Endothelial cell of umbilical vein (primary cell): Measurements from ENCODE around the gene ALDH7A1. TPM values are rescaled to one million over a fixed set of nuclear protein-coding genes. Genes with fewer than 3 reads are reported as not detected.

Experiments used
- BruUV-seq: library from RNA; stranded (reverse); fragments of 400-500 nt; replicated peaks from 2 replicates; lab custom pipeline; 2021; lab: Mats Ljungman, UMichigan
- CTCF ChIA-PET: fragments of 300-600, 350-600 bp; sonication (Branson Sonifier 250); formaldehyde crosslinking; loops from one replicate; lab custom pipeline; 2021; ENCODE audit warnings: antibody characterized with exemption, inconsistent platforms; lab: Charles Lee
- POLR2A ChIA-PET: fragments of 300-600, 350-600 bp; sonication (Branson Sonifier 250); formaldehyde crosslinking; loops from one replicate; lab custom pipeline; 2021; ENCODE audit warnings: antibody characterized with exemption, inconsistent platforms; lab: Charles Lee
- DNase-seq: peaks from one replicate; pipeline ENCODE4 v3.0.0-alpha.2; 2011; ENCODE audit warnings: low read depth, low spot score
- FAIRE-seq: peaks from 2 replicates; lab custom pipeline; 2011; peaks lifted over from hg19 to GRCh38; lab: Jason Lieb, UNC
- H2AFZ ChIP-seq: 2 replicates; pipeline ENCODE4 v1.6.0; 2012; ENCODE audit warnings: low read depth, low read length, control low read depth, inconsistent platforms
- H3K27ac ChIP-seq: 2 replicates; pipeline ENCODE4 v1.5.1; 2011; ENCODE audit warnings: low read depth, mild to moderate bottlenecking, control low read depth, low read length, moderate library complexity; ENCODE audit not compliant: insufficient read depth
- H3K27me3 ChIP-seq, 2 experiments: 2 replicates each; pipeline versions ENCODE4 v1.6.0 to v1.6.1; 2011; ENCODE audit warnings: low read length in 2 of 2, mixed read lengths in 1 of 2; ENCODE audit not compliant: control insufficient read depth in 2 of 2, insufficient read depth in 2 of 2
- H3K36me3 ChIP-seq, 2 experiments: 2 replicates in 1 of 2; 3 replicates in 1 of 2; pipeline ENCODE4 v1.5.1; 2011; ENCODE audit warnings: low read length in 2 of 2, mild to moderate bottlenecking in 1 of 2, moderate library complexity in 1 of 2; ENCODE audit not compliant: control insufficient read depth in 2 of 2, insufficient read depth in 2 of 2; ENCODE audit errors: extremely low read depth in 1 of 2
- H3K4me1 ChIP-seq: 3 replicates; pipeline ENCODE4 v1.5.1; 2011; ENCODE audit warnings: mild to moderate bottlenecking, low read length; ENCODE audit not compliant: control insufficient read depth, insufficient read depth; ENCODE audit errors: extremely low read depth
- H3K4me2 ChIP-seq: 2 replicates; pipeline ENCODE4 v1.6.1; 2011; ENCODE audit warnings: low read length, control low read depth, mixed read lengths; ENCODE audit not compliant: insufficient read depth
- H3K4me3 ChIP-seq, 3 experiments: fragments of 200-600 bp in 1 of 3; sonication (generic), shearing (Covaris generic) in 1 of 3; replicated peaks in 1 of 3; 2 replicates each; pipeline ENCODE4 v1.5.1; 2011 to 2016; ENCODE audit warnings: control low read depth in 3 of 3, low read length in 3 of 3, mild to moderate bottlenecking in 2 of 3, inconsistent platforms in 1 of 3, low read depth in 1 of 3, moderate library complexity in 1 of 3; ENCODE audit not compliant: insufficient read depth in 1 of 3
- H3K79me2 ChIP-seq: 2 replicates; pipeline ENCODE4 v1.6.0; 2012; ENCODE audit warnings: low read length, inconsistent platforms; ENCODE audit not compliant: control insufficient read depth, insufficient read depth
- H3K9ac ChIP-seq: replicated peaks from 2 replicates; pipeline ENCODE3; 2011; ENCODE audit warnings: low read length, control low read depth; ENCODE audit not compliant: insufficient read depth; ENCODE audit errors: extremely low read depth
- H3K9me1 ChIP-seq: replicated peaks from 3 replicates; pipeline ENCODE4 v1.6.0; 2011; ENCODE audit warnings: mild to moderate bottlenecking, low read length; ENCODE audit not compliant: control insufficient read depth, insufficient read depth; ENCODE audit errors: extremely low read depth
- H3K9me3 ChIP-seq: replicated peaks from 2 replicates; pipeline ENCODE4 v1.5.1; 2012; ENCODE audit warnings: low read length, inconsistent platforms; ENCODE audit not compliant: control insufficient read depth, insufficient read depth
- H4K20me1 ChIP-seq: replicated peaks from 2 replicates; pipeline ENCODE3; 2011; ENCODE audit warnings: mild to moderate bottlenecking, low read length; ENCODE audit not compliant: control insufficient read depth, insufficient read depth; ENCODE audit errors: extremely low read depth
- EZH2 ChIP-seq: IDR thresholded peaks from 2 replicates; pipeline ENCODE4 v1.6.1; 2012; ENCODE audit warnings: borderline replicate concordance, low read depth, mild to moderate bottlenecking, moderate library complexity, low read length, inconsistent platforms; ENCODE audit not compliant: severe bottlenecking
- FOS ChIP-seq: IDR thresholded peaks from 2 replicates; pipeline ENCODE4 v1.6.1; 2011; ENCODE audit warnings: mild to moderate bottlenecking, low read length, moderate library complexity, borderline replicate concordance; ENCODE audit not compliant: insufficient read depth
- GATA2 ChIP-seq: IDR thresholded peaks from 2 replicates; pipeline ENCODE4 v1.7.0; 2011; ENCODE audit warnings: low read depth, mild to moderate bottlenecking, moderate library complexity, mixed read lengths, low read length; ENCODE audit not compliant: insufficient read length, insufficient read depth
- JUN ChIP-seq: IDR thresholded peaks from 2 replicates; pipeline ENCODE4 v1.6.1; 2011; ENCODE audit warnings: borderline replicate concordance, low read depth; ENCODE audit not compliant: insufficient read length, insufficient read depth
- MYC ChIP-seq: IDR thresholded peaks from one replicate; pipeline ENCODE4 v1.6.1; 2011; ENCODE audit warnings: mild to moderate bottlenecking, low read depth, low read length
- POLR2A ChIP-seq: IDR thresholded peaks from 2 replicates; pipeline ENCODE4 v1.6.1; 2012; ENCODE audit warnings: low read depth, mild to moderate bottlenecking, control low read depth, low read length
- POLR2AphosphoS5 ChIP-seq: IDR thresholded peaks from 2 replicates; pipeline ENCODE4 v1.6.1; 2012; ENCODE audit warnings: low read depth, mild to moderate bottlenecking, control low read depth, low read length, moderate library complexity; ENCODE audit not compliant: insufficient read depth
- dilution Hi-C: fragments of 300-500 bp; cut with MboI; formaldehyde crosslinking; loops from one replicate; pipeline ENCODE4 v1.15.0; 2019; ENCODE audit warnings: low sequenced_read_pairs; ENCODE audit not compliant: extremely low pct_ligation_motif_present
- intact Hi-C: fragments of 100-400 bp; cut with micrococcal nuclease; formaldehyde crosslinking; loops from one replicate; pipeline ENCODE4 v1.10.0; 2022
- polyA plus RNA-seq, 4 experiments: library from polyadenylated mRNA; depleted of rRNA in 3 of 4; stranded (reverse) in 3 of 4; unstranded in 1 of 4; fragments of >200 nt; gene quantifications; 2 replicates each; pipeline versions ENCODE4 v1.2.1 to v1.2.3, GENCODE V29; 2011 to 2012; ENCODE audit warnings: missing spikeins in 1 of 4
- total RNA-seq: library from RNA; stranded (reverse); gene quantifications from 2 replicates; pipeline ENCODE4 v1.2.3, GENCODE V29; 2021
- TF ChIP-seq, protein P1 (sequence below), 2 donors: IDR thresholded peaks; 1 replicate in 1 of 2; 2 replicates in 1 of 2; pipeline ENCODE4 v1.5.1; 2011; ENCODE audit warnings: low read length in 2 of 2, mild to moderate bottlenecking in 2 of 2, moderate library complexity in 2 of 2, control low read depth in 1 of 2, inconsistent platforms in 1 of 2, low read depth in 1 of 2; ENCODE audit not compliant: insufficient read depth in 1 of 2; ENCODE audit errors: extremely low read depth in 1 of 2
- TF ChIP-seq, protein P2 (sequence below): IDR thresholded peaks from 2 replicates; pipeline ENCODE4 v1.6.1; 2011; ENCODE audit not compliant: insufficient read depth, insufficient read length

ALDH7A1 gene
- total and polyA plus RNA-seq, 2 donors (not counting 3 experiments of a cell fraction or from before 2014, with no cell fraction given), result 43.6 to 103 TPM

DNA sequence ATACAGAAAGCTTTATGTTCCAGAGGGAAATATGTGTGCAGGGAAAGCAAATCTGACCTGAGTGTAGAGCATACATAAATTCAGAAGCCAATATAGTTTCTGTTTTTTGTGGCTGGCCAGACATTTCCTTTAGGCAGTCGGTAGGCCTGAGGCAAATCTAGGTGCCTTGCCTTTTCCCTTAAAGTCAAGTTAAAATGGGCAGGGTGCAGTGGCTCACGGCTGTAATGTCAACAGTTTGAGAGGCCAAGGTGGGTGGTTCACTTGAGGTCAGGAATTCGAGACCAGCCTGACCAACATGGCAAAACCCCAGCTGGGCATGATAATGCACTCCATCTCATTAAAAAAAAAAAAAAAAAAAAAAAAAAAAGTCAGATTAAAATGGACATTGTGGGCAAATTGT is 36.9 kb upstream of the ALDH7A1 start:
- H2AFZ ChIP-seq, result no peak overlapping the region
- no peak overlapping the region for H3K4me2 ChIP-seq
- no peaks in the 10 kb centered on the region for H3K36me3 ChIP-seq
- no peaks in the 10 kb centered on the region for H3K27me3 ChIP-seq
- no peak overlapping the region for H3K27ac ChIP-seq
- ChIA-PET CTCF (interaction anchor here (1.7 kb wide), 1 partner anchor 11 kb away, joined by 3 read pairs; no protein-coding TSS in a partner anchor), POLR2A (no interaction called here)
- H3K4me1 ChIP-seq, result no peaks in the 10 kb centered on the region
- dilution Hi-C loops, result no loop called here
- no peak overlapping the region for H3K4me3 ChIP-seq
- intact Hi-C loops, result no loop called here
- no TSS peak for BruUV-seq
- no peak overlapping the region for H3K9ac ChIP-seq
- no peak for DNase-seq
- no peaks in the 10 kb centered on the region for H4K20me1 ChIP-seq
- no peak for TF ChIP-seq EZH2
- TF ChIP-seq FOS, result no peak
- no peak for TF ChIP-seq MYC
- TF ChIP-seq, protein P1, sequence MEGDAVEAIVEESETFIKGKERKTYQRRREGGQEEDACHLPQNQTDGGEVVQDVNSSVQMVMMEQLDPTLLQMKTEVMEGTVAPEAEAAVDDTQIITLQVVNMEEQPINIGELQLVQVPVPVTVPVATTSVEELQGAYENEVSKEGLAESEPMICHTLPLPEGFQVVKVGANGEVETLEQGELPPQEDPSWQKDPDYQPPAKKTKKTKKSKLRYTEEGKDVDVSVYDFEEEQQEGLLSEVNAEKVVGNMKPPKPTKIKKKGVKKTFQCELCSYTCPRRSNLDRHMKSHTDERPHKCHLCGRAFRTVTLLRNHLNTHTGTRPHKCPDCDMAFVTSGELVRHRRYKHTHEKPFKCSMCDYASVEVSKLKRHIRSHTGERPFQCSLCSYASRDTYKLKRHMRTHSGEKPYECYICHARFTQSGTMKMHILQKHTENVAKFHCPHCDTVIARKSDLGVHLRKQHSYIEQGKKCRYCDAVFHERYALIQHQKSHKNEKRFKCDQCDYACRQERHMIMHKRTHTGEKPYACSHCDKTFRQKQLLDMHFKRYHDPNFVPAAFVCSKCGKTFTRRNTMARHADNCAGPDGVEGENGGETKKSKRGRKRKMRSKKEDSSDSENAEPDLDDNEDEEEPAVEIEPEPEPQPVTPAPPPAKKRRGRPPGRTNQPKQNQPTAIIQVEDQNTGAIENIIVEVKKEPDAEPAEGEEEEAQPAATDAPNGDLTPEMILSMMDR (IDR thresholded peaks at IDR 0.05; ENCODE audit: extremely low read depth in 1 of 2, insufficient read depth in 1 of 2, low read depth in 1 of 2, low read length in 2 of 2), result no peak
- no peak for TF ChIP-seq JUN
- no peak for TF ChIP-seq POLR2AphosphoS5
- no peak for TF ChIP-seq GATA2
- TF ChIP-seq, protein P2, sequence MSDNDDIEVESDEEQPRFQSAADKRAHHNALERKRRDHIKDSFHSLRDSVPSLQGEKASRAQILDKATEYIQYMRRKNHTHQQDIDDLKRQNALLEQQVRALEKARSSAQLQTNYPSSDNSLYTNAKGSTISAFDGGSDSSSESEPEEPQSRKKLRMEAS, result no peak
- TF ChIP-seq POLR2A, result no peak
- no peaks in the 10 kb centered on the region for H3K9me3 ChIP-seq
- H3K79me2 ChIP-seq, result no peaks in the 10 kb centered on the region
- no peaks in the 10 kb centered on the region for H3K9me1 ChIP-seq
- FAIRE-seq, result no peak
